Stimulated activated CD4-positive, alpha-beta T cell treated with anti-CD3 and anti-CD28 coated beads, Interleukin-4, amount 100 ng/mL, for 48 hours (primary cell): ENCODE results near the gene B4GALT6.

ENCODE experiments used
- DNase-seq, 2 donors: peaks; one replicate each; pipeline ENCODE4 v3.0.0-alpha.2; 2020; ENCODE audit warnings: low read depth in 2 of 2

Gene B4GALT6

GRCh38 chr18:31659576-31660177 lies 24.7 kb downstream of the B4GALT6 start:
- DNase-seq, result no peak

- peak in 1 of 2 donors; percentile 12 for DNase-seq
Observed at GRCh38 chr18:31658670-31659575, 25.5 kb downstream of the B4GALT6 start.

GRCh38 chr18:31657823-31658669 lies 26.3 kb downstream of the B4GALT6 start:
- peak; percentile 12 to 44 for DNase-seq

- no peak for DNase-seq
Observed at GRCh38 chr18:31656754-31657153, 27.6 kb downstream of the B4GALT6 start.

- DNase-seq, result no peak
Observed at GRCh38 chr18:31655354-31655753, 29.0 kb downstream of the B4GALT6 start.

- DNase-seq, result no peak
Observed at GRCh38 chr18:31652877-31653276, 31.5 kb downstream of the B4GALT6 start.

- DNase-seq, result no peak
Observed at GRCh38 chr18:31652357-31652756, 32.0 kb downstream of the B4GALT6 start.

GRCh38 chr18:31651369-31651768 lies 33.0 kb downstream of the B4GALT6 start:
- no peak for DNase-seq

GRCh38 chr18:31649978-31650719 lies 34.2 kb downstream of the B4GALT6 start:
- DNase-seq, result no peak

- no peak for DNase-seq
Observed at GRCh38 chr18:31649449-31649848, 34.9 kb downstream of the B4GALT6 start.

GRCh38 chr18:31648966-31649429 lies 35.4 kb downstream of the B4GALT6 start:
- no peak for DNase-seq

- DNase-seq, result no peak
Observed at GRCh38 chr18:31648458-31648857, 35.9 kb downstream of the B4GALT6 start.

- no peak for DNase-seq
Observed at GRCh38 chr18:31647127-31647753, 37.1 kb downstream of the B4GALT6 start.

GRCh38 chr18:31646332-31647126 lies 37.9 kb downstream of the B4GALT6 start:
- no peak for DNase-seq

- DNase-seq, result no peak
Observed at GRCh38 chr18:31645411-31645810, 39.0 kb downstream of the B4GALT6 start.

- no peak for DNase-seq
Observed at GRCh38 chr18:31643003-31643402, 41.4 kb downstream of the B4GALT6 start.

GRCh38 chr18:31637445-31637844 lies 46.9 kb downstream of the B4GALT6 start:
- no peak for DNase-seq

- DNase-seq, result no peak
Observed at GRCh38 chr18:31636387-31636786, 48.0 kb downstream of the B4GALT6 start.

- DNase-seq, result no peak
Observed at GRCh38 chr18:31634331-31634713, 50.1 kb downstream of the B4GALT6 start.
